ENCODE data around the gene C22orf42.

DNA sequence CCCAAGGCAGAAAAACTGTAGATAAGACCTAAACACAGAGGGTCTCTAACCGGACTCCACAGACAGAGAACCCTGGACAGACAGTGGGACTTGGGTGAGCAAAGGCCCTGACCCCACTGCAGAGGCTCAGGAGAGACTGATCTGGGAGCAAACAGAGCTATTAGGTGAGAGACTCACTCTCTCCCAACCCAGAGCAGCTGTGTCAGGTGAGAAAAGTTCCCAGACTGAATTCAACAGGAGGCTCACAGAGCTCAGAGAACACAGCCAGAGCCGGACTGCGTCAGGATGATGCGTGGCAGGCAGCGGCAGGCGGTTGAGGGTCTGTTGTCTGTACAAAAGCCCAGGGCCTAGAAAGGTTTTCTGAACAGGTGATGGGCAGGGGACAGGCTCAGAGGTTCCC, 40.2 kb upstream of the C22orf42 start:
- TF ChIP-seq, protein P1, sequence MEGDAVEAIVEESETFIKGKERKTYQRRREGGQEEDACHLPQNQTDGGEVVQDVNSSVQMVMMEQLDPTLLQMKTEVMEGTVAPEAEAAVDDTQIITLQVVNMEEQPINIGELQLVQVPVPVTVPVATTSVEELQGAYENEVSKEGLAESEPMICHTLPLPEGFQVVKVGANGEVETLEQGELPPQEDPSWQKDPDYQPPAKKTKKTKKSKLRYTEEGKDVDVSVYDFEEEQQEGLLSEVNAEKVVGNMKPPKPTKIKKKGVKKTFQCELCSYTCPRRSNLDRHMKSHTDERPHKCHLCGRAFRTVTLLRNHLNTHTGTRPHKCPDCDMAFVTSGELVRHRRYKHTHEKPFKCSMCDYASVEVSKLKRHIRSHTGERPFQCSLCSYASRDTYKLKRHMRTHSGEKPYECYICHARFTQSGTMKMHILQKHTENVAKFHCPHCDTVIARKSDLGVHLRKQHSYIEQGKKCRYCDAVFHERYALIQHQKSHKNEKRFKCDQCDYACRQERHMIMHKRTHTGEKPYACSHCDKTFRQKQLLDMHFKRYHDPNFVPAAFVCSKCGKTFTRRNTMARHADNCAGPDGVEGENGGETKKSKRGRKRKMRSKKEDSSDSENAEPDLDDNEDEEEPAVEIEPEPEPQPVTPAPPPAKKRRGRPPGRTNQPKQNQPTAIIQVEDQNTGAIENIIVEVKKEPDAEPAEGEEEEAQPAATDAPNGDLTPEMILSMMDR (IDR thresholded peaks at IDR 0.05; ENCODE audit: low read length), result no peak
- no peak for TF ChIP-seq EZH2 (IDR thresholded peaks at IDR 0.05; ENCODE audit: borderline replicate concordance, low read length)
